ENCODE data around the gene ZSWIM3.
A peak's percentile ranks its signal among the peaks of the same experiment; 100 is the strongest.

ZSWIM3 gene

GRCh38 chr20:45833030-45833882 lies 24.2 kb upstream of the ZSWIM3 start, which contains the start of gene SNX21:
Gene SNX21 (plus strand): TSS chr20:45833799. CDS start chr20:45833920, 121 bp downstream.
- DNase-seq: peak; percentile 17

DNA sequence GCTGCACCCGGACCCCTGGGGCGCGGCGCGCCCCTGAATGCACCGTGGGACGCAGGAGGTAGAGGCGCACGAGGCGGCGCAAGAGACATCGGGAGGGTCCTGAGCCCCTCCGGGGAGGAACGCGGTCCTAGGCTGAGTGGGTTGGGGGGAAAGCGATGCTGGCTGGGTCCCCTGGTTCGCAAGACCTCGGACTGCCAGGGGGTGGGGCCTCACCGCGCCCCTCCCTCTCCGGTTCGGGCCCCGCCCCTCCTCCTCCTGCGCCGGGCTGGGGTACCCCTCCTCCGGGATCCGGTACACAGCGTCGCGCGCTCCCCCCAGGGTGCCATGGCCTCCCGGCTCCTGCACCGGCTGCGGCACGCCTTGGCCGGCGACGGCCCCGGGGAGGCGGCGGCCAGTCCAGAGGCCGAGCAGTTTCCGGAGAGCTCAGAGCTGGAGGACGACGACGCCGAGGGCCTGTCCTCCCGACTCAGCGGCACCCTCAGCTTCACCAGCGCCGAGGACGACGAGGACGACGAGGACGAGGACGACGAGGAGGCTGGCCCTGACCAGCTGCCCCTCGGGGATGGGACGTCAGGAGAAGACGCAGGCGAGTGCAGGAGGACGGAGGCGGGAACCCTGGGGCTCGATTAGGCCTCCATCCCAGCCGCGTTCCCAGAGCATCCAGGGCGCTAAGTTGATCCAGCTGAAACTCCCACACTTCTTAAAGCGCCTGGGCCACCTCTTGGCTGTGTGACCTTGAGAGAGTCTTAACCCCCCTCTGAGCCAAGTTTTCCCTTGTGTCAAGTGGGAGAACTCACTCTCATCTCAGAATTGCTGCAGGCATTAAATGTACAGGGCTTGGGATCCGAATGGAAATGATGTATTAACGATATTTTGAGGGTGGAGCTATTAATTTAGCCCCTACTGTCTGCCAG lies 23.3 kb upstream of the ZSWIM3 start:
- peak; percentile 41 for DNase-seq

DNA sequence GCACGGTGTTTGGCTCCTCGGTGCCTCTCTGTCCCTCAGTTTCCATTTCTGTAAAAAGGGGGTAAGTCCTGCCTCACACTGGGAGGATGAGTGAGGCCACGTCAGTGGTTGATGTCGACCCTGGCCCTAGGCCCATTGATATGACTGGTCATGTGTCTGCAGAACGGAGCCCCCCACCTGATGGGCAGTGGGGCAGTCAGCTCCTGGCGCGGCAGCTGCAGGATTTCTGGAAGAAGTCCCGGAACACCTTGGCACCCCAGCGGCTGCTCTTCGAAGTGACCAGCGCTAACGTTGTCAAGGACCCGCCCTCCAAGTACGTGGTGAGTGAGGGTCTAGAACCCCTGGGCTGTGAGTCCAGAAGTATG lies 22.6 kb upstream of the ZSWIM3 start:
- no peak for DNase-seq

DNA sequence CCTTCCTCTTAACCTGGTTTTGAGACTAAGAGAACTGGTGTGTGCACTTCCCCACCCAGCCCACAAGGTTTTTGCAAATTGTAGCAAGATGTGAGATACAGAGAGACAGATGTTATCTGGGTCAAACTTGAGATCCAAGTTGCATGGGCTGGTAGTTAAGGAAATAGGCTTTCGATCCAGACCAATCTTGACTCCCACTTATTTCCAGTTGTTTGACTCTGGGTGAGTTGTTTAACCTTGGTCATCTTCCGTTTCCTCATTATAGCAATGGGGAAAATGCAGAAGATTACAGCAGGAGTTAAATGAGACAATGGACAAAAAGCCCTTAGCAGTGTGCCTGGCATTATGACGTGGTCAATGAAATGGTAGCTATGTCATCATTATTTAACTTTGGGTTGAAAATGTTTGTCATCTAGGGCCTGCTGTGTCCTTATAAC lies 22.1 kb upstream of the ZSWIM3 start:
- no peak for DNase-seq

GRCh38 chr20:45835825-45836224 lies 21.6 kb upstream of the ZSWIM3 start:
- no peak for DNase-seq

- DNase-seq: no peak
These were observed 20.6 kb upstream of the ZSWIM3 start for GRCh38 chr20:45836841-45837240.

DNA sequence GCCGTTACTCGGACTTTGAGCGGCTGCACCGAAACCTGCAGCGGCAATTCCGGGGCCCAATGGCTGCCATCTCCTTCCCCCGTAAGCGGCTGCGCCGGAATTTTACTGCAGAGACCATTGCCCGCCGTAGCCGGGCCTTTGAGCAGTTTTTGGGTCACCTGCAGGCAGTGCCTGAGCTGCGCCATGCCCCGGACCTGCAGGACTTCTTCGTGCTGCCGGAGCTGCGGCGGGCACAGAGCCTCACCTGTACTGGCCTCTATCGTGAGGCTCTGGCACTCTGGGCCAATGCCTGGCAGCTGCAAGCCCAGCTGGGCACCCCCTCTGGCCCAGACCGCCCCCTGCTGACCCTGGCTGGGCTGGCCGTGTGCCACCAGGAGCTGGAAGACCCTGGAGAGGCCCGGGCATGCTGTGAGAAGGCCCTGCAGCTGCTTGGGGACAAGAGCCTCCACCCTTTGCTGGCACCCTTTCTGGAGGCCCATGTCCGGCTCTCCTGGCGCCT lies 16.7 kb upstream of the ZSWIM3 start:
- DNase-seq: no peak

- DNase-seq: no peak
These were observed 15.8 kb upstream of the ZSWIM3 start for GRCh38 chr20:45841407-45842129.

DNA sequence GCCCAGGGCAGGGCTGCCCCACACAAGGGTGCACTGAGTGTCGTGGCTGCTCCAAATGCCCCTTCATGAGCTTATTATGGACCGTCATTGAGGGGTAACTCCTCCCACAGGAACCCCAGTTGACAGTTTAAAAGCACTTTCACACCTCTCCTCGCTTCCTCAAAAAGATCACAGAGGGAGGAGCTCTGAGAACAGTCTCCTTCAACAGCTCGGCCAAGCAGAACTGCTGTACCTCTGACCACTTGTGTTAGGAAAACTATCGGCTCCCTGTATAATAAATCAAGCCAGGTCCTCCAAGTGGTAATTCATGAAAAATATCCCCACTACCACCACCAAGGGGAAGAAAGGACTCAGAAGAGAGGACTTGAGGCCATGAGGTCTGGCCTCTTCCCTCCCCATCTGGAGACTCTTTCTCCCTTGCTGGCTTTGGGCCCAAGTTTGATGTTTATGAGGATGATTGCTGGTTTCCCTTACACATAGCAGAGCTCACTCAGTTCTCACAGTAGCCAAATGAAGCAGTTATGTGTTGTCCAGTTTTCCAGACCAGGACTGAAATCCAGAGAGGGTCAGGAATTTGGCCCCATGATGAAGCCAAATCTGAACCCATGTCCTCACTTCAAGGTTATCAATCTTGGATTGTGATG lies 15.1 kb upstream of the ZSWIM3 start:
- DNase-seq: no peak

GRCh38 chr20:45843506-45843905 lies 13.9 kb upstream of the ZSWIM3 start:
- no peak for DNase-seq

DNA sequence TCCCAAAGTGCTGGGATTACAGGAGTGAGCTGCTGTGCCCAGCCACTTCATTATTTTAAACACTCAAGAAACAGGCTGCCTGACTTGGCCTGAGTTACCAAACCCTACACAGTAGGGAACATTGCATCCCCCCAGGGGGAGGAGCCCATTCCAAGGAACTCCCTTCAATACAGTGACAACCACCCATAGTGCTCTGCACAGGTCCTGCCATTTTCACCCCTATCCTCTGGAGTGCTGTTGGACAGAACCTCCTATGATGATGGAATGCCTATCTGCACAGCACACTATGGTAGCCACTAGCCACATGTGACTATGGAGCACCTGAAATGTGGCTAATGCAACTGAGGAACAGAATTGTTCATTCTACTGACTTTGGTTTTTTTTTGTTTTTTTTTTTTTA lies 12.0 kb upstream of the ZSWIM3 start:
- DNase-seq: no peak

DNA sequence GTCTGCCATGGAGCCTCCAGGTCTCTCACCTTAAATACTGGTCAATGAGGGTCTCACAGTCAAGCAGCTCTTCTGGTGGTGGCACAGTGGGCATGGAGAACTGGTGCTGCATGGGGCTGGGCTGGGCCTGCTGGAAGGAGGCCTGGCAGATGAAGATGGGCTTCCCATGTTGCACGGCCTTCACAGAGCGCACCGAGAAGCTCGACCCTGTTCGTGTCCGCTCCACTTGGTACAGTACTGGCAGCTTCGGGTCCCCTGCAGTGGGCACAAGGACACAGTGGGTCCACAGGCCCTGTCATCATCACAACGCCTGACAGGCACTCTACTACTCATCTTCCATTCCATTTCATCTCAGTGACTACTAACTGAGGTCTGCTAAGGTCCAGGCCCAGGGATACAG lies 9.0 kb upstream of the ZSWIM3 start:
- DNase-seq: no peak

- DNase-seq: no peak
These were observed 8.3 kb upstream of the ZSWIM3 start for GRCh38 chr20:45848969-45849582.

DNA sequence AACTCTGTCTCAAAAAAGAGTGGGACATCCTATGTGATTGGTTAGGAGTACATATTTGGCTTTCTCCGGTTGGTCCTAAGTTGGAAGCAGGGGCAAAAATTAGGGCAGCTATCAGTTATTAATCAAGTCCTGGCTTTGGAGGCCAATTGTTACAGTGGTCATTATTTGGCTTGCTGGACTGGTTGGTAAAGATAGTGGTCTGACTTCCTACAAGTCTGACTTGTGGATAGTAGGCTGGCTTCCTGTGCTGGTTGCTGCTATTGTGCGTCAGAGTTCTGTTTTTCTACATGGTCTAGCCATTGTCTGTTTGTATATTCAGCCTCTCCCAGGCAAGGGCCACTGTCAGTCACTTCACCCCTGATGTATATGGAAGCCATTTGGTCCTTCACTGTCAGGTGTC lies 7.2 kb upstream of the ZSWIM3 start:
- no peak for DNase-seq

- no peak for DNase-seq
These were observed 6.5 kb upstream of the ZSWIM3 start for GRCh38 chr20:45850926-45851325.

GRCh38 chr20:45851501-45851900 lies 5.9 kb upstream of the ZSWIM3 start:
- no peak for DNase-seq

DNA sequence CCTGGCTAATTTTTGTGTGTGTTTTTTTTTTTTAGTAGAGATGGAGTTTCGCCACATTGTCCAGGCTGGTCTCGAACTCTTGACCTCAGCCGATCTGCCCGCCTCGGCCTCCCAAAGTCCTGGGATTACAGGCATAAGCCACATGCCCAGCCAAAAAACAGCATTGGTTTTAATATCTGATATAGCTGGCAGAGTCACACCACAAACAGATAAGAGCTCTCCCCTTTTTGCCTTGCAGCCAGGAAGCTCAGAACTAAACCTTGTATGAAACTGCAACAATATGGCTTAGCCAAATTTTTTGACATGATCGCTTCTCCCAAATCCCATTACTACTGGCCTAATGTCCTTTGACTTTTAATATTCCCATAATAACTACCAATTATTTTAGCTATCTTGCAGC lies 5.1 kb upstream of the ZSWIM3 start:
- DNase-seq: no peak

DNA sequence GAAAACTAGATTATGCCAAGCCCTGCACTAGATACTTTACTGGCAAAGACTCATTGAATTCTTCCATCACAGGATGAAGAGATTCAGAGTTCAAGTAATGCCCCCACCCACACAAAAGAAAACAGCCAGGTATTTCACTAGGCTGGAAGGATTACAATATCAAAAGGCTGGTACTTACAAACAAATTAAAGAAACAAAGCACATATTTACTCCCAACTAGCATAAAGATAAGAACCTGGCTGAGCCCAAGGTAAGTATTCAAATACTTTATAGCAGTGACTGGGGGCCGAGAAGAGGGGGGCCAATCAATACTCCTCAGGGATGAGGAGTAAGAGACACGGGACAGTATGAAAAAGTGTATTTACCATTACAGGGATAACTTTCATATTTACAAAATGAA lies 3.9 kb upstream of the ZSWIM3 start:
- DNase-seq: no peak

GRCh38 chr20:45857882-45858216 lies 435 bp downstream of the ZSWIM3 start:
- DNase-seq: no peak

- no peak for DNase-seq
These were observed 2.5 kb downstream of the ZSWIM3 start for GRCh38 chr20:45859916-45860315.

DNA sequence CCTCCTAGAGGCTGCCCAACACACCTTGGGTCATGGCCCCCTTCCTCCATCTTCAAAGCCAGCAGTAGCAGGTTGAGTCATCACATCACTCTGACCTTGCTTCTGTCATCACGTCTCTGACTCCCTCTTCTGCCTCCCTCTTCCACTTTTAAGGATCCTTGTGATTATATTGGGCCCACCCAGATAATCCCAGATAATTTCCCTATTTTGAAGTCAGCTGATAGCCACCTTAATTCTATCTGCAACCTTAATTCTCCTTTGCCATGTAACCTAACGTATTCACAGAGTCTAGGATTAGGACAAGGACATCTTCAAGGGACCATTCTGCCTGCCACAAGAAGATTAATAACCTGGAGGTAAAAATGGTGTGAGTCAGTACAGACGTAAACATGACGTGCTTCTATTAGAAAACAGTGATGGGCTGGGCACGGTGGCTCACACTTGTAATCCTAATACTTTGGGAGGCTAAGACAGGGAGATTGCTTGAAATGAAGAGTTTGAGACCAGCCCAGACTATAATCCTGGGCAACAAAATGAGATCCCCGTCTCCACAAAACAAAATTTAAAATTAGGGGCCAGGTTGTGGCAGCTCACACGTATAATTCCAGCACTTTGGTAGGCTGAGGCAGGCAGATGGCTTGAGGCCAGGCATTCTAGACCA lies 3.3 kb downstream of the ZSWIM3 start:
- no peak for DNase-seq
